Astrocyte (in vitro differentiated cells and primary cell): ENCODE results near the gene QSOX2. TPM values are rescaled to one million over a fixed set of nuclear protein-coding genes. Genes with fewer than 3 reads are reported as not detected.
A peak's percentile ranks its signal among the peaks of the same experiment; 100 is the strongest.

Source experiments
- DNase-seq: peaks from one replicate; pipeline ENCODE4 v3.0.0-alpha.2; 2010; ENCODE audit warnings: low read depth
- FAIRE-seq: peaks from 2 replicates; lab custom pipeline; 2011; peaks lifted over from hg19 to GRCh38; lab: Jason Lieb, UNC
- H2AFZ ChIP-seq: 2 replicates; pipeline ENCODE4 v1.6.0; 2012; ENCODE audit warnings: low read depth, low read length, inconsistent platforms
- H3K27ac ChIP-seq: 2 replicates; pipeline ENCODE4 v1.5.1; 2011; ENCODE audit warnings: low read depth, low read length, inconsistent platforms
- H3K27me3 ChIP-seq: 2 replicates; pipeline ENCODE4 v1.6.0; 2011; ENCODE audit warnings: low read length, inconsistent platforms; ENCODE audit not compliant: insufficient read depth
- H3K36me3 ChIP-seq: 2 replicates; pipeline ENCODE4 v1.5.1; 2011; ENCODE audit warnings: low read length, inconsistent platforms; ENCODE audit not compliant: insufficient read depth
- H3K4me1 ChIP-seq: 2 replicates; pipeline ENCODE4 v1.5.1; 2011; ENCODE audit warnings: low read length, inconsistent platforms; ENCODE audit not compliant: insufficient read depth
- H3K4me2 ChIP-seq: 2 replicates; pipeline ENCODE4 v1.6.0; 2012; ENCODE audit warnings: low read length, inconsistent platforms
- H3K4me3 ChIP-seq: 2 replicates; pipeline ENCODE4 v1.5.1; 2011; ENCODE audit warnings: low read depth, mild to moderate bottlenecking, low read length, inconsistent platforms; ENCODE audit not compliant: insufficient read depth
- H3K79me2 ChIP-seq: 2 replicates; pipeline ENCODE4 v1.6.0; 2012; ENCODE audit warnings: mild to moderate bottlenecking, low read length, inconsistent platforms; ENCODE audit not compliant: insufficient read depth
- H3K9ac ChIP-seq: 2 replicates; pipeline ENCODE4 v1.6.0; 2012; ENCODE audit warnings: mild to moderate bottlenecking, low read length, inconsistent platforms
- H3K9me3 ChIP-seq: 2 replicates; pipeline ENCODE4 v1.5.1; 2012; ENCODE audit warnings: low read depth, mild to moderate bottlenecking, low read length, inconsistent platforms; ENCODE audit not compliant: insufficient read depth
- H4K20me1 ChIP-seq: 2 replicates; pipeline ENCODE4 v1.6.0; 2012; ENCODE audit warnings: low read length, inconsistent platforms; ENCODE audit not compliant: insufficient read depth
- H3K27ac Mint-ChIP-seq: one replicate; pipeline ENCODE4 v1.8.0; 2021; ENCODE audit warnings: mild to moderate bottlenecking, mixed read lengths; ENCODE audit not compliant: unreplicated experiment
- H3K27me3 Mint-ChIP-seq: one replicate; pipeline ENCODE4 v1.8.0; 2021; ENCODE audit warnings: low read depth, mixed read lengths; ENCODE audit not compliant: unreplicated experiment
- H3K36me3 Mint-ChIP-seq: one replicate; pipeline ENCODE4 v1.8.0; 2021; ENCODE audit warnings: low read depth, mixed read lengths; ENCODE audit not compliant: unreplicated experiment
- H3K4me1 Mint-ChIP-seq: one replicate; pipeline ENCODE4 v1.8.0; 2021; ENCODE audit warnings: low read depth, mixed read lengths; ENCODE audit not compliant: unreplicated experiment
- H3K4me3 Mint-ChIP-seq: one replicate; pipeline ENCODE4 v1.8.0; 2021; ENCODE audit warnings: mild to moderate bottlenecking, moderate library complexity, mixed read lengths; ENCODE audit not compliant: unreplicated experiment
- H3K9me3 Mint-ChIP-seq: one replicate; pipeline ENCODE4 v1.8.0; 2021; ENCODE audit warnings: mild to moderate bottlenecking, mixed read lengths; ENCODE audit not compliant: unreplicated experiment
- CTCF ChIP-seq: IDR thresholded peaks from 2 replicates; pipeline ENCODE4 v1.5.1; 2011; ENCODE audit warnings: low read depth, mild to moderate bottlenecking, inconsistent platforms, low read length, moderate library complexity; ENCODE audit not compliant: insufficient read depth
- EZH2 ChIP-seq: IDR thresholded peaks from 2 replicates; pipeline ENCODE4 v1.6.1; 2012; ENCODE audit warnings: mild to moderate bottlenecking, low read length, inconsistent platforms; ENCODE audit not compliant: insufficient read depth
- total RNA-seq: library from RNA; stranded (reverse); gene quantifications from 2 replicates; pipeline ENCODE4 v1.2.1, GENCODE V29; 2021

Gene QSOX2
- total RNA-seq, 1 donor from 2014 or later = 20.4 TPM

- H3K9me3 Mint-ChIP-seq = no peaks in the 10 kb centered on the region
- peaks cover 3% of the 10 kb centered on the region for H3K36me3 Mint-ChIP-seq
- no peak overlapping the region for H3K27ac ChIP-seq
- no peak overlapping the region for H3K4me3 Mint-ChIP-seq
- H3K27ac Mint-ChIP-seq = no peak overlapping the region
- TF ChIP-seq EZH2 (no peak), CTCF (no peak)
- no peak overlapping the region for H2AFZ ChIP-seq
- peaks cover 21% of the 10 kb centered on the region for H3K27me3 Mint-ChIP-seq
- peaks cover 13% of the 10 kb centered on the region for H3K79me2 ChIP-seq
- H3K4me1 Mint-ChIP-seq = peaks cover 21% of the 10 kb centered on the region
- H3K4me2 ChIP-seq = no peak overlapping the region
- peaks cover 15% of the 10 kb centered on the region for H3K4me1 ChIP-seq
- peaks cover 12% of the 10 kb centered on the region for H3K27me3 ChIP-seq
- H3K36me3 ChIP-seq = no peaks in the 10 kb centered on the region
- no peak for DNase-seq
- H3K4me3 ChIP-seq = no peak overlapping the region
- H3K9me3 ChIP-seq = no peaks in the 10 kb centered on the region
- no peak for FAIRE-seq
- peaks cover 32% of the 10 kb centered on the region for H4K20me1 ChIP-seq
- H3K9ac ChIP-seq = no peak overlapping the region
Observed at GRCh38 chr9:136246849-136247550, 1.4 kb upstream of the QSOX2 start.

GRCh38 chr9:136244969-136245218, 718 bp downstream of the QSOX2 start:
- H3K27ac Mint-ChIP-seq = peak overlapping the region; percentile 88
- no peak for TF ChIP-seq CTCF
- no peak for TF ChIP-seq EZH2
- DNase-seq (no peak), FAIRE-seq (no peak)
- no peaks in the 10 kb centered on the region for H3K36me3 ChIP-seq
- peaks cover 53% of the 10 kb centered on the region for H4K20me1 ChIP-seq
- H3K9ac ChIP-seq = peak overlapping the region; percentile 76
- peaks cover 34% of the 10 kb centered on the region for H3K79me2 ChIP-seq
- H3K4me1 Mint-ChIP-seq = peaks cover 21% of the 10 kb centered on the region
- no peak overlapping the region for H3K27ac ChIP-seq
- H3K4me3 Mint-ChIP-seq = peak overlapping the region; percentile 93
- no peaks in the 10 kb centered on the region for H3K9me3 ChIP-seq
- H3K4me2 ChIP-seq = peak overlapping the region; percentile 89
- peaks cover 10% of the 10 kb centered on the region for H3K27me3 ChIP-seq
- H3K9me3 Mint-ChIP-seq = no peaks in the 10 kb centered on the region
- H3K36me3 Mint-ChIP-seq = peaks cover 3% of the 10 kb centered on the region
- H3K4me3 ChIP-seq = peak overlapping the region; percentile 80
- H3K4me1 ChIP-seq = peaks cover 15% of the 10 kb centered on the region
- H3K27me3 Mint-ChIP-seq = peaks cover 18% of the 10 kb centered on the region
- H2AFZ ChIP-seq = peak overlapping the region; percentile 47
